B cell (primary cell): ENCODE measurements around the gene YJU2.

Experiments used
- EZH2 ChIP-seq: IDR thresholded peaks from 2 replicates; pipeline ENCODE4 v1.6.1; 2012; ENCODE audit warnings: borderline replicate concordance, low read depth, mild to moderate bottlenecking, moderate library complexity, low read length; ENCODE audit not compliant: insufficient read depth, poor library complexity, severe bottlenecking
- TF ChIP-seq, protein P1 (sequence below): fragments of 200-600 bp; IDR thresholded peaks from one replicate; pipeline ENCODE4 v1.8.0; 2022; ENCODE audit warnings: antibody characterized with exemption, mild to moderate bottlenecking

DNA sequence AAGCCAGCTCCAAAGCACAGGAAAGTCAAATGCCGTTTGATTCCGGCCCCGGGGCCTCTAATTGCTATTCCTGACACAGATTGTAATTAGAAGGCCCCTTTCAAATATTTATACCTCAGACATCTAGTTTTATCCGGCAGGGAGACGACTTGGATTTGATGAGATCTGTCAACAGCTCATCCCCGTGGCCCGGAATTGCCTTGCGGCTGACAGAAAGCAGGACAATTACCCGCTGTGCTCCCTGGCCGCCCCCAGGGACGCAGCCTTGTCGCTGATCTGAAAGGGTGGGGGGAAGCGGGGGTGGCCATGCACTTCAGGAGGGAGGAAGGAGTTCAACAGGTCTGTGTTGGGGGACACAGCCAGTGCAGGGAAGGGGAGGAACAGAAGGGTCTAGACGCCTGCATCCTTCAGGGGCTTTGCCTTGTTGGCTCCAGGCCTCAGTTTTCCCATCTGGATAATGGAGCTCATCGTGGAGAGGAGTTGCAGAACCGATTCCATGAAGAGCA, 30.4 kb downstream of the YJU2 start:
- TF ChIP-seq, protein P1, sequence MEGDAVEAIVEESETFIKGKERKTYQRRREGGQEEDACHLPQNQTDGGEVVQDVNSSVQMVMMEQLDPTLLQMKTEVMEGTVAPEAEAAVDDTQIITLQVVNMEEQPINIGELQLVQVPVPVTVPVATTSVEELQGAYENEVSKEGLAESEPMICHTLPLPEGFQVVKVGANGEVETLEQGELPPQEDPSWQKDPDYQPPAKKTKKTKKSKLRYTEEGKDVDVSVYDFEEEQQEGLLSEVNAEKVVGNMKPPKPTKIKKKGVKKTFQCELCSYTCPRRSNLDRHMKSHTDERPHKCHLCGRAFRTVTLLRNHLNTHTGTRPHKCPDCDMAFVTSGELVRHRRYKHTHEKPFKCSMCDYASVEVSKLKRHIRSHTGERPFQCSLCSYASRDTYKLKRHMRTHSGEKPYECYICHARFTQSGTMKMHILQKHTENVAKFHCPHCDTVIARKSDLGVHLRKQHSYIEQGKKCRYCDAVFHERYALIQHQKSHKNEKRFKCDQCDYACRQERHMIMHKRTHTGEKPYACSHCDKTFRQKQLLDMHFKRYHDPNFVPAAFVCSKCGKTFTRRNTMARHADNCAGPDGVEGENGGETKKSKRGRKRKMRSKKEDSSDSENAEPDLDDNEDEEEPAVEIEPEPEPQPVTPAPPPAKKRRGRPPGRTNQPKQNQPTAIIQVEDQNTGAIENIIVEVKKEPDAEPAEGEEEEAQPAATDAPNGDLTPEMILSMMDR, result no peak
- TF ChIP-seq EZH2, result no peak
